ENCODE results near the gene SNAPC1. TPM values are rescaled to one million over a fixed set of nuclear protein-coding genes. Genes with fewer than 3 reads are reported as not detected.

Gene SNAPC1, protein sequence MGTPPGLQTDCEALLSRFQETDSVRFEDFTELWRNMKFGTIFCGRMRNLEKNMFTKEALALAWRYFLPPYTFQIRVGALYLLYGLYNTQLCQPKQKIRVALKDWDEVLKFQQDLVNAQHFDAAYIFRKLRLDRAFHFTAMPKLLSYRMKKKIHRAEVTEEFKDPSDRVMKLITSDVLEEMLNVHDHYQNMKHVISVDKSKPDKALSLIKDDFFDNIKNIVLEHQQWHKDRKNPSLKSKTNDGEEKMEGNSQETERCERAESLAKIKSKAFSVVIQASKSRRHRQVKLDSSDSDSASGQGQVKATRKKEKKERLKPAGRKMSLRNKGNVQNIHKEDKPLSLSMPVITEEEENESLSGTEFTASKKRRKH
- total RNA-seq: 5.2 and 8.2 TPM in 2 replicates

DNA sequence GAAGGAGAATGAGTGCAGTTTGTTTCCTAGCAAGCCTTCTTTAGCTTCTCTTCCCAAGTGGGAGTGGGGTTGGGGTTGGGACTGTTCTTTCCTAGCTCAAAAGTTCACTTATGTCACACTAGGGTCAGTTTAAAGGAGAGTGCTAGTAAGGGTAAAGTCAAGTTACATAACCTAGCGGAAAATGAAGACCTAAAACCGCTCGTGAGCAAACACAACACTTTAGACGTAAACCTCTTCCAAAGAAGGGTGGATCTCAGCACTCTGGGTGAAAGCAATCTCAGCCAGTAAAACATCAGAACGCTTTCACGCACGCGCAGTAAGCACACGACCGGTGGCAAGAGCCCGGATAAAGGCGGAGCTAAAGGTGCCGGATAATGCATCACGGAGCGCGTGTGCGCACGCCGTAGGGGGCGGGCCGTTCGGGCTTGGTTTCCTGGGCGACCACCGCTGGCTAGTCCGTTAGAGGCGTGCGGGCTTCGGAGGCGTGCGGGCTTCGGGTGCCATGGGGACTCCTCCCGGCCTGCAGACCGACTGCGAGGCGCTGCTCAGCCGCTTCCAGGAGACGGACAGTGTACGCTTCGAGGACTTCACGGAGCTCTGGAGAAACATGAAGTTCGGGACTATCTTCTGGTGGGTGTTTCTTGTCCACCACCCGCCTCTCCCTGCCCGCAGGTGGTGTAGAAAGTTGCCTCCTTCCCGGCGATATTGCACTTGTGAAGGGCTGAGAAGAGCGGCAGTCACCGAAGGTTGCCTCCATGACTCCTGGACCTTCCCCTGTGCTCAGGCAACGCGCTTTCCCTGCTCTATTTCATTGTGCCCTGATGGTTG, at the start of gene SNAPC1:
Gene SNAPC1 (plus strand): TSS at position 462 of the 828 bp plus-strand sequence. CDS start 41 bp downstream, at position 503.

DNA sequence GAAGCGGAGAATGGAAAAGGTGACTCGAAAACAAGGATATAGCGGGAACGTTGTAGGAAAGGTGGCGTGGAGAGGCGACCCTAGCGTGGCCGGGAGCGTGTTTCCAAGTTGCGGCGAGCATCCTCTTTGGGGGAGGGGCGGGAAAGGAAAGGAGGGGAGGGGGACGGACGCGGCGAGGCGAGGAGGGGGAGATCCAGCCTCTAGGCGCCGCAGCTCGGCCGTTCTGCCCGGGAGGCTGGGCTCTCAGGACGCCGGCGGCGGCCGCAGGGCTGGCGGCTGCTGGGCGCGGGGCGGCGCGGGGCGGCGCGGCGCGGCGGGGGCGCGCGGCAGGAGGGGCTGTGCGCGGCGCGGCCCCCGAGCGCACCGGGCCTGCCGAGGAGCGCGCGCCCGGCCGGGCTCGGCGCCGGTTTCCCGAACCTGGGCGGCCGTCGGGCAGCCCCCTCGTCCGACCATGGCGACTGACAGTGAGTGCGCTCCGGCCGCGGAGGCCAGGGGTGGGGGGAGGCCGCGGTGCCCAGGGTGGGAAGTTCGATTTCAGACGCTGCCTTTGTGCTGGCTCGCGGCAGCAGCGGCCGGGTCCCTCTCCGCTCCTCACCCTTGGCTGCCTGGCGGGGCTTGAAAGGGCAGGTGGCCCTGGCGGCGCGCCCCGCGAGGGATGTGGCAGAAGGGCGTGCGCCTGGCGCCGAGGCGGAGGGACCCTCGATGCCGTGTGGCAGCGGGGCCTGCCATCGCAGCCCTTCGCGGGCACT, 50.3 kb downstream of the SNAPC1 start, which contains the start of gene SYT16:
Gene SYT16 (plus strand): TSS at position 357 of the 749 bp plus-strand sequence.

Other genes with a start within 250 kb of the SNAPC1 start
- 90.6 and 215 TPM in 2 replicates for gene HIF1A, start 66.9 kb upstream of the SNAPC1 start, total RNA-seq
- gene SYT16, start 50.3 kb downstream of the SNAPC1 start, total RNA-seq: under 0.01 and 0.63 TPM in 2 replicates